Measurements from ENCODE around the gene FBXO3. TPM values are rescaled to one million over a fixed set of nuclear protein-coding genes. Genes with fewer than 3 reads are reported as not detected.

Gene FBXO3
- total and polyA plus RNA-seq, 2 of the 8 experiments (the other 6 are each of a cell fraction or from before 2014, with no cell fraction given), result 15.9 to 25.7 TPM

- Histone ChIP-seq H4K20me1 (replicated peaks in 1 of 2; ENCODE audit: control insufficient read depth in 1 of 2, insufficient read depth in 2 of 2, low read length in 2 of 2) (no peaks in the 10 kb centered on the region), H3K4me3 (ENCODE audit: extremely low read depth in 1 of 4, insufficient read depth in 2 of 4, low read depth in 3 of 4, low read length in 4 of 4) (peak overlapping the region in 3 of 4 experiments; percentile 37 to 76 (median 74); a peak in 6 of 8 replicates), H3K9me3 (ENCODE audit: insufficient read depth in 2 of 2, low read depth in 1 of 2, low read length in 1 of 2) (no peaks in the 10 kb centered on the region), H3K4me1 (replicated peaks in 1 of 4; ENCODE audit: control insufficient read depth in 3 of 4, insufficient read depth in 4 of 4, low read length in 3 of 4) (peaks cover 0 to 7% (median 4%) of the 10 kb centered on the region in 4 experiments; a peak in 6 of 7 replicates), H3K27me3 (replicated peaks in 1 of 4; ENCODE audit: control insufficient read depth in 3 of 4, extremely low read depth in 1 of 4, insufficient read depth in 3 of 4, low read length in 3 of 4) (peaks cover 0 to 9% (median 3%) of the 10 kb centered on the region in 4 experiments; a peak in 4 of 7 replicates), H3K36me3 (ENCODE audit: control insufficient read depth in 2 of 4, insufficient read depth in 4 of 4, low read length in 3 of 4) (peaks cover 0 to 2% (median 0%) of the 10 kb centered on the region in 4 experiments; a peak in 1 of 8 replicates), H2AFZ (ENCODE audit: low read length) (peak overlapping the region; percentile 71; the same call in 1 of the 2 replicates), H2BK120ac (replicated peaks; ENCODE audit: low read depth, low read length) (no peak overlapping the region), H3K14ac (ENCODE audit: insufficient read length) (no peak overlapping the region), H2BK5ac (ENCODE audit: low read depth, low read length) (no peak overlapping the region), H3K27ac (ENCODE audit: low read depth, low read length) (no peak overlapping the region; the same call in 1 of the 2 replicates), H2BK15ac (ENCODE audit: low read length) (no peak overlapping the region), H3K9ac (replicated peaks in 1 of 4; ENCODE audit: extremely low read depth in 1 of 4, low read depth in 3 of 4, low read length in 3 of 4) (peak overlapping the region in 2 of 4 experiments; percentile 43 to 59; a peak in 3 of 7 replicates), H4K91ac (replicated peaks; ENCODE audit: insufficient read length, low read length) (no peak overlapping the region), H3K79me2 (ENCODE audit: control insufficient read depth in 1 of 2, insufficient read depth in 2 of 2, low read length in 2 of 2) (no peaks in the 10 kb centered on the region), H2BK20ac (ENCODE audit: low read length) (no peak overlapping the region), H3K4me2 (ENCODE audit: insufficient read depth in 1 of 2, low read depth in 2 of 2, low read length in 2 of 2) (peak overlapping the region; percentile 66 to 77), H2AK5ac (ENCODE audit: low read depth, low read length) (no peak overlapping the region), H3K18ac (ENCODE audit: extremely low read depth, low read length) (no peak overlapping the region; the same call in 1 of the 2 replicates), H3K23me2 (ENCODE audit: low read depth, low read length) (peaks cover 7% of the 10 kb centered on the region; the same call in 1 of the 2 replicates), H4K8ac (ENCODE audit: extremely low read depth, insufficient read depth, low read length) (no peak overlapping the region), H3K23ac (ENCODE audit: insufficient read length) (no peak overlapping the region), H2BK12ac (ENCODE audit: low read depth, low read length) (no peak overlapping the region; the same call in 1 of the 2 replicates), H4K5ac (ENCODE audit: insufficient read length, low read depth, low read length) (no peak overlapping the region), H3K4ac (replicated peaks; ENCODE audit: insufficient read length, low read depth, low read length) (no peak overlapping the region), H3K79me1 (ENCODE audit: low read depth, low read length) (no peaks in the 10 kb centered on the region), H3K56ac (replicated peaks; ENCODE audit: insufficient read length, low read depth, low read length) (no peak overlapping the region)
- WGBS, 2 experiments (ENCODE audit: extremely low coverage in 1 of 2, insufficient coverage in 1 of 2, insufficient read length in 1 of 2, insufficient replicate concordance in 2 of 2, low coverage in 1 of 2, low lambda C conversion rate in 2 of 2, missing lambda C conversion rate in 1 of 2), result 82% methylated on average over 7 of the region's 7 CpGs; no CpG with 5 or more reads in 1 of the 2 experiments
- ChIA-PET POLR2A (ENCODE audit: partially characterized antibody) (interaction anchor here (0.6 to 2.8 kb wide), 11 partner anchors 9 to 112 kb away, joined by 3 to 9 read pairs (median 3); partner anchors contain the start of gene FBXO3), CTCF (ENCODE audit: partially characterized antibody) (interaction anchor here (0.7 to 2.5 kb wide), 9 partner anchors 13 to 287 kb away, joined by 3 to 12 read pairs (median 4); no protein-coding TSS in a partner anchor)
- no peak for FAIRE-seq
- no peak for DNase-seq (ENCODE audit: low read depth in 1 of 2, low spot score in 2 of 2)
- TF ChIP-seq CTCF (IDR thresholded peaks at IDR 0.05; ENCODE audit: control extremely low read depth in 1 of 3, insufficient read depth in 1 of 3, low read depth in 1 of 3, low read length in 3 of 3) (no peak), GTF2F1 (IDR thresholded peaks at IDR 0.05; ENCODE audit: borderline replicate concordance, low read depth, low read length) (no peak), RAD21 (IDR thresholded peaks at IDR 0.05 in 1 of 2, conservative IDR thresholded peaks at IDR 0.05 in 1 of 2; ENCODE audit: low read depth in 2 of 2, low read length in 2 of 2) (no peak), RBBP5 (IDR thresholded peaks at IDR 0.05; ENCODE audit: borderline replicate concordance, low read depth, low read length) (no peak), SRF (IDR thresholded peaks at IDR 0.05; ENCODE audit: low read depth, low read length) (no peak), CHD1 (IDR thresholded peaks at IDR 0.05; ENCODE audit: low read depth, low read length) (no peak), BRCA1 (IDR thresholded peaks at IDR 0.05; ENCODE audit: low read depth, low read length) (no peak)
Measured at GRCh38 chr11:33701302-33702230, 72.8 kb downstream of the FBXO3 start.

Measured in H1 (cell line).